Mucosa of rectum (tissue), 2 donors: ENCODE data around the gene KDM4B.

ENCODE experiments used
- H3K27ac ChIP-seq, 2 donors: one replicate each; pipeline ENCODE4 v1.7.0; 2013; ENCODE audit warnings: inconsistent platforms in 2 of 2, low read depth in 2 of 2, low read length in 2 of 2
- H3K27me3 ChIP-seq, 2 donors: one replicate each; pipeline ENCODE4 v1.7.0; 2013; ENCODE audit warnings: low read length in 2 of 2; ENCODE audit not compliant: control insufficient read depth in 2 of 2, insufficient read depth in 2 of 2
- H3K36me3 ChIP-seq, 2 donors: one replicate each; pipeline ENCODE4 v1.7.0; 2013; ENCODE audit warnings: low read length in 2 of 2; ENCODE audit not compliant: control insufficient read depth in 2 of 2, insufficient read depth in 2 of 2
- H3K4me1 ChIP-seq, 2 donors: one replicate each; pipeline ENCODE4 v1.7.0; 2013; ENCODE audit warnings: low read length in 2 of 2, mild to moderate bottlenecking in 1 of 2; ENCODE audit not compliant: control insufficient read depth in 2 of 2, insufficient read depth in 2 of 2
- H3K4me3 ChIP-seq, 2 donors: one replicate each; pipeline ENCODE4 v1.7.0; 2013; ENCODE audit warnings: low read length in 2 of 2
- H3K9ac ChIP-seq, 2 donors: one replicate each; pipeline ENCODE4 v1.7.0; 2013; ENCODE audit warnings: low read length in 2 of 2, low read depth in 1 of 2, mild to moderate bottlenecking in 1 of 2
- H3K9me3 ChIP-seq, 2 donors: one replicate each; pipeline ENCODE4 v1.7.0; 2013; ENCODE audit warnings: low read length in 2 of 2; ENCODE audit not compliant: control insufficient read depth in 2 of 2
- donor health status: healthy.
- donor health status: Normal muscosa, but diverticular disease.

Gene KDM4B

DNA sequence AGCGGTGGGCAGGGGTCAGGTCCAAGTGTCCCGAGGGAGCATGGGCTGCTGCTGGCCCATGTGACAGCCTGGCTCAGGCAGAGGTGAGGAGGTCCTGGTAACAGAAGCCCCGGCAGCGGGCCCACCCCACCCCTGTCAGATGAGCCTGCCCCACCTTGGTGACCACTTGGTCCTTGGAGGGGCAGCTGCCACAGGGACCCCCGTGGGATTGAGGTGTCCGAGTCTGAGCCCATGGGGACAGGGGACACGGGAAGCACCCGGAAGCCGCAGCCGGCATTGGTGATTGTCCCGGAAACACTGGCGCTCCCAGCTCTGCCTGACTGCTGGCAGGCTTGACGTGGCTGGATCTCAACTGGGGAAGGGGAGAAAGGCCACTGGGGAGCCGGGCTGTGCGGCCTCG lies 149.1 kb downstream of the KDM4B start:
- H3K27ac ChIP-seq = no peak overlapping the region
- no peaks in the 10 kb centered on the region for H3K9me3 ChIP-seq
- H3K9ac ChIP-seq = no peak overlapping the region
- H3K36me3 ChIP-seq = peaks cover 11 to 17% of the 10 kb centered on the region in 2 donors
- no peaks in the 10 kb centered on the region for H3K27me3 ChIP-seq
- no peak overlapping the region for H3K4me3 ChIP-seq
- H3K4me1 ChIP-seq = no peaks in the 10 kb centered on the region

DNA sequence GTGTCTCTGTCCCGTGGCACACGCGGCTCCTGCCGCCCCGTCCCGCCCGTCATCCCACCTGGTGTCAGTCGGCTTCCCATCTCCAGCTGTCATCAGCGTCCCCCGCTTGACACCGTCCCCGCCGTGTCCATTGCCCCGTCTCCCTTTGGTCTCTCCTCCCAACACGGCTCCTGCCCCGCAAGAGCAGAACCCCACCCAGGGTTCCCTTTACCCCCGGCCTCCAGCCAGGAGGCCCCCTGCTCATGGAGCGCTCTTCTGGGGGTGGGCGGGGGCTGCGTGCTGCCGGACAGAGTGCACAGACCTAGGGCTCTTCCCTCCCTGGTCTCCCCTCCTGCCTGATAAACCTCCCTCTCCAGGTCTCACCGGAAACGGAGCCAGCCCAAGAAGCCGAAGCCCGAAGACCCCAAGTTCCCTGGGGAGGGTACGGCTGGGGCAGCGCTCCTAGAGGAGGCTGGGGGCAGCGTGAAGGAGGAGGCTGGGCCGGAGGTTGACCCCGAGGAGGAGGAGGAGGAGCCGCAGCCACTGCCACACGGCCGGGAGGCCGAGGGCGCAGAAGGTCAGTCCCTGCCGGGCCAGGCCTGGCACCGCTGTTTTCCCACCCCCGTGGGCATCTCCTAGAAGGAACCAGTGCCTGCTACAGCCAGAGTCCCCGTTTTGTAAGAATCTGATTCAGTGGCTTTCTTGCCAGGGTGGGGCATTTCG lies 150.5 kb downstream of the KDM4B start:
- H3K4me1 ChIP-seq = no peaks in the 10 kb centered on the region
- no peak overlapping the region for H3K27ac ChIP-seq
- no peak overlapping the region for H3K9ac ChIP-seq
- no peaks in the 10 kb centered on the region for H3K9me3 ChIP-seq
- no peak overlapping the region for H3K4me3 ChIP-seq
- peaks cover 10 to 12% of the 10 kb centered on the region in 2 donors for H3K36me3 ChIP-seq
- no peaks in the 10 kb centered on the region for H3K27me3 ChIP-seq

DNA sequence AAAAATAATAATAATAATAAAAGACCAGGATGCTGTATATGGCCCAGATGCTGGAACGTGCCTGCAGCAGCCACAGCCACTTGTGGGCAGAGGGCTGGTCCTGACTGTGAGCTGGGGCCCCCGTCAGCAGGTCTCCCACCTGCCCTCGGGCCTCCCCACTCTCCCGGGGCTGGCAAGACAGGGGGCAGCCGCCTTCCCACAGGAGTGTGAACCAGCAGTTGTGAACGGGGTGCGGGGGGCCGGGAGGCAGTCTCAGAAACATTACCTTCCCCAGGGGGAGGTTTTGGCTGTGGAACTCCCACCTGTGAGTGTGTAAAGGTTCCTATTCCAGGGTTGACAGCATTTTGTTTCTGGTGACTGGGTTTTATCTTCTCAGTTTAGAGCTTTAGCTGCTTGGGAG lies 151.4 kb downstream of the KDM4B start:
- Histone ChIP-seq H3K4me3 (no peak overlapping the region), H3K9me3 (no peaks in the 10 kb centered on the region), H3K27ac (no peak overlapping the region), H3K4me1 (no peaks in the 10 kb centered on the region), H3K27me3 (no peaks in the 10 kb centered on the region), H3K9ac (no peak overlapping the region), H3K36me3 (peaks cover 10 to 12% of the 10 kb centered on the region in 2 donors)

DNA sequence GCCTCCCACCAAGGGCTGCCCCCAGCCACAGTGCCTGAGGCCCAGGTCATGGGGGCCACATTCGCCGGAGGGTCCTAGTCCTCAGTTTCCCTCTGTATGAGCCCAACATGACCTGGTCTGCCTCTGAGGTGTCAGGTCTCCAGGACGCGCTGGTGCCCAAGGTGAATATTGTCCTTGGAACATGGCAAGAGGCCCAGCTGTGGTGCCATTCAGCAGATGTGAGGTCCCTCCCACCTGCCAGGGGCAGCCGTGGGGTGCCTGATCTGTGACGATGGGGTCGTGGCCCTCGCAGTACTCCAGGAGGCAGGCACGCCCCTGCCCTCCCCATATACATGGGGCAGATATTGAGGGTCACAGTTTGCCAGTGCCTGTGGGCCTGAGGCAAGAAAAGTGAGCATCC lies 151.9 kb downstream of the KDM4B start:
- Histone ChIP-seq H3K36me3 (peaks cover 10 to 12% of the 10 kb centered on the region in 2 donors), H3K27me3 (no peaks in the 10 kb centered on the region), H3K4me1 (no peaks in the 10 kb centered on the region), H3K9me3 (no peaks in the 10 kb centered on the region), H3K27ac (no peak overlapping the region), H3K9ac (no peak overlapping the region), H3K4me3 (no peak overlapping the region)

DNA sequence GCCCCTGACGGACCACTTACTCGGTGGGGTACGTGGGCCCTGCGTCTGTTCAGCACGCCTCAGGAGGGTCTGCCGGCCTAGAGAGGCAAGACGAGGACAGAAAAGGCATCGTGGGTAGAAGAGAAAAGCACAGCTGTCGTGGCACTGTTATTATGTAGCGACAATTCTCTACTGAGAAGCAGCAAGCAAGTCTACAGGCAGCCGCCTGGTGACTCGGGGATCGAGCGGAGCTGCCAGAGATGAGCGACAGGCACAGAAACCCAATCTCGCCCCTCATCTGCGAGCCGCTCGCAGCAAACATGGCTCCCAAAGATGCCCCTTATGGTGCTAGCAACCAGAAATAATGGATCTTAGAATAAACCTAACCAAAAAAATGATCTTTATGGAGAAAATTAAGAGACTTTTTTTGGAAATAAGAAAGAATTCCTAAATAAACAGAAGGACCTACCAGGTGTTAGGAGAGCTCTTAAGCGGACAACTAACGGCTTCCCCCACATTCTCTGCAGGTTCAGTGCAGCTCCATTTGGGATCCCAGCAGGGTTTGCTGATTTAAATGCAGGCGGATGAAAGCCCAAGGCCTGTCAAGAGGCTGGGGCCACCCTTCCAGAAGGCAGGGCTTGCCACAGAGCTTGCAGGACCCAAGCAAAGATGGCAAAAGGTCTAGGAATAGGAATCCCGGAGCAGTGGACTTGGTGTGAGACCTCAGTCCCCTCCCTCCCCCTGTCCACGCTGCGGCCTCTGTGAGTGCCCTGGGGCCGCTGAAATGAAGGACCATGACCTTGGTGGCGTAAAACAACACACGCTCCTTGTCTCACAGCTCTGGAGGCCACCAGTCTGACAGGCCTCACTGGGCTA lies 152.6 kb downstream of the KDM4B start:
- Histone ChIP-seq H3K36me3 (peaks cover 10 to 12% of the 10 kb centered on the region in 2 donors), H3K9ac (no peak overlapping the region), H3K9me3 (no peaks in the 10 kb centered on the region), H3K4me3 (no peak overlapping the region), H3K4me1 (no peaks in the 10 kb centered on the region), H3K27ac (no peak overlapping the region), H3K27me3 (no peaks in the 10 kb centered on the region)

DNA sequence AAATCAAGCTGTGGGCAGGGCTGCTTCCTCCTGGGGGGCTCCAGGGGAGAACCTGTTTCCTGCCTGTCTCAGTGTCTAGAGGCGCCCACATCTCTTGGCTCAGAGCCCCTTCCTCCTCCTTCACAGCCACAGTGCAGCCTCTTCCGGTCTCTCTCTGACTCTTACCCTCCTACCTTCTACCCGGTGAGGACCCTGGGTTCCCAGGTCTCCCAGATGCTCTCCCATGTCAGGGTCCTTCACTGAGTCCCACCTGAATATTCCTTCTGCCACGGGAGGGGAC lies 153.1 kb downstream of the KDM4B start:
- H3K27me3 ChIP-seq = no peaks in the 10 kb centered on the region
- no peak overlapping the region for H3K4me3 ChIP-seq
- no peak overlapping the region for H3K27ac ChIP-seq
- no peaks in the 10 kb centered on the region for H3K9me3 ChIP-seq
- peaks cover 10 to 12% of the 10 kb centered on the region in 2 donors for H3K36me3 ChIP-seq
- H3K9ac ChIP-seq = no peak overlapping the region
- H3K4me1 ChIP-seq = no peaks in the 10 kb centered on the region

DNA sequence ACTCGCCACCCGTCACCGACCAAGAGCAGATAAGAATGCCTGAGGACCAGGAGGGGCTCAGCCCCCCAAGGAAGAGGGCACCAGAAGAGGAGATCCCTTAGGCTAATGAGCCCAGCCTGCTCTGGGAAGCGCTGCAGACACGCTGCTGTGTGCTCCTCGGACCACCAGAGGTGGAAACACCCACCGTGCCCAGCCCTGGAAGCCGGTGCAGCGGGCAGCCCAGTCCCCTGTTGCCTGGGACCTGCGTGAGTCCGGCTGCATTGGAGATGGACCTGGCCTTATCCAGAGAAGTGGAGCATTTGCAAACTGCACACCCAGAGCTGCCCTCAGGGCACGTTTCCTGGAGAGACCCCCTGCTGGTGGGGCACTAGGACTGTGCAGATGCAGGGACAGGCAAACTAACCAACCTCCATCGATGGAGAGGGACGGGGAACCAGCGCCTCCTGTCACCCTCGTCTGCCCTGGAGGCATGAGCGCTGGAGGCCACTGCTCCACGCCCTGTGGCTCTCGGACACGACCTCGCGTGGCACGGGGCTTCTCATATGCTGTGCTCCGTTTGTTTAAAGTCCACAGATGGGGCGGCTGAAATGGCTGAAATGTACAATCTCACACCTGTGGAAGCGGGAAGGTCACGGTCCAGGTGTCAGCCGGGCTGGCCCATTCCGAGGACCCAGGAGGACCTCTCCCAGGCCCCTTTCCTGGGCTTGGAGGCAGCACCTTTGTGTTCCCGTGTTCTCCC lies 153.9 kb downstream of the KDM4B start:
- H3K4me3 ChIP-seq = no peak overlapping the region
- H3K9ac ChIP-seq = no peak overlapping the region
- H3K27ac ChIP-seq = no peak overlapping the region
- peaks cover 10 to 12% of the 10 kb centered on the region in 2 donors for H3K36me3 ChIP-seq
- H3K4me1 ChIP-seq = no peaks in the 10 kb centered on the region
- H3K9me3 ChIP-seq = no peaks in the 10 kb centered on the region
- no peaks in the 10 kb centered on the region for H3K27me3 ChIP-seq

DNA sequence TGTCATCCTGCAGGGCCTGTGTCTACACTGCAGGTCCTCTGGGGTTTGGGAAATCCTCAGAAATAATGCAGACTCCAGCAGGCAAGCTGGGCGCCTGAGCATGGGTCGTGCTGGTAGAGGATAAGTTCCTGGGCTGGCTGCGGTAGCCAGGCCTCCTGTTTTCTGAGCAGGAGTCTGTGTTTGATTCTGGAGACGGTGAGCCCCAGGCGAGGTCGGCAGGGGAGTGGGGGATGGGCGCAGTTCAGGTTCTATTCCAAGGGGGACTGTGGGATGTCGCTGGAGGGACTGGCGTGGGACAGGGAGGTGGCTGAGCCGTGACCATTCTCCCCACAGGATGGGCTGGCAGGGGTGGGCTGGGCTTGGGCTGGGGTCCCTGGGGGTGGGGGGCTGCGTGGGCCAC lies 154.7 kb downstream of the KDM4B start:
- Histone ChIP-seq H3K9ac (no peak overlapping the region), H3K27me3 (no peaks in the 10 kb centered on the region), H3K27ac (no peak overlapping the region), H3K4me1 (no peaks in the 10 kb centered on the region), H3K4me3 (no peak overlapping the region), H3K36me3 (peaks cover 10 to 12% of the 10 kb centered on the region in 2 donors), H3K9me3 (no peaks in the 10 kb centered on the region)

DNA sequence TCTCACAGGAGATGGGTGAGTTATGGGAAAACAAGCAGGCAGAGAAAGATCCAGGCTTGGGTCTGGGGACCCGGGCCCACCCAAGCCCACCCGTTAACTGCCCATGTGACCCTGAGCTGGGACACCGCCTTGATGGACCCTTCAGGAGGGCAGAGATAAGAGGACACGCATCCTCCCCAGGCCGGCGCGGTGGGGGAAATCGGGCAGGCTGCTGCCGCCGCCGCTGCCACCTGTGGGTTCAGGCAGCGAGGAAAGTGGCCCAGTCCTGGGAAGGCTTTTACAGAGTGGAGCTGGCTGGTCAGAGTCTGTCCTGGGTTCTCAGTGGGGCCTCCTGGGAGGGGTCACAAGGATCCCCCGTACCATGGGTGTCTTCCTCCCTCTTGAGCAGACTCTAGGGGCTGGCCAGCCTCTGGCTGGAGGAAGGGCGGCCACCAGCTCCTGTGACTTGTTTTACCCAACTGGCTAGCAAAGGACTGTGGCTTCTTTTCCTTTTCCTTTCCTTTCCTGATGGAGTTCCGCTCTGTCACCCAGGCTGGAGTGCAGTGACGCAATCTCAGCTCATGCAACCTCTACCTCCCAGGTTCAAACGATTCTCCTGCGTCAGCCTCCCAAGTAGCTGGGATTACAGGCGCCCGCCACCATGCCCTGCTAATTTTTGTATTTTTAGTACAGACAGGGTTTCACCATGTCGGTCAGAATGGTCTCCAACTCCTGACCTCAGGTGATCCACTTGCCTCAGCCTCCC lies 155.4 kb downstream of the KDM4B start:
- no peak overlapping the region for H3K27ac ChIP-seq
- H3K9ac ChIP-seq = no peak overlapping the region
- H3K36me3 ChIP-seq = peaks cover 10 to 12% of the 10 kb centered on the region in 2 donors
- no peak overlapping the region for H3K4me3 ChIP-seq
- H3K9me3 ChIP-seq = no peaks in the 10 kb centered on the region
- H3K27me3 ChIP-seq = no peaks in the 10 kb centered on the region
- no peaks in the 10 kb centered on the region for H3K4me1 ChIP-seq
